ENCODE measurements around the gene ZNF667.

ZNF667 gene

DNA sequence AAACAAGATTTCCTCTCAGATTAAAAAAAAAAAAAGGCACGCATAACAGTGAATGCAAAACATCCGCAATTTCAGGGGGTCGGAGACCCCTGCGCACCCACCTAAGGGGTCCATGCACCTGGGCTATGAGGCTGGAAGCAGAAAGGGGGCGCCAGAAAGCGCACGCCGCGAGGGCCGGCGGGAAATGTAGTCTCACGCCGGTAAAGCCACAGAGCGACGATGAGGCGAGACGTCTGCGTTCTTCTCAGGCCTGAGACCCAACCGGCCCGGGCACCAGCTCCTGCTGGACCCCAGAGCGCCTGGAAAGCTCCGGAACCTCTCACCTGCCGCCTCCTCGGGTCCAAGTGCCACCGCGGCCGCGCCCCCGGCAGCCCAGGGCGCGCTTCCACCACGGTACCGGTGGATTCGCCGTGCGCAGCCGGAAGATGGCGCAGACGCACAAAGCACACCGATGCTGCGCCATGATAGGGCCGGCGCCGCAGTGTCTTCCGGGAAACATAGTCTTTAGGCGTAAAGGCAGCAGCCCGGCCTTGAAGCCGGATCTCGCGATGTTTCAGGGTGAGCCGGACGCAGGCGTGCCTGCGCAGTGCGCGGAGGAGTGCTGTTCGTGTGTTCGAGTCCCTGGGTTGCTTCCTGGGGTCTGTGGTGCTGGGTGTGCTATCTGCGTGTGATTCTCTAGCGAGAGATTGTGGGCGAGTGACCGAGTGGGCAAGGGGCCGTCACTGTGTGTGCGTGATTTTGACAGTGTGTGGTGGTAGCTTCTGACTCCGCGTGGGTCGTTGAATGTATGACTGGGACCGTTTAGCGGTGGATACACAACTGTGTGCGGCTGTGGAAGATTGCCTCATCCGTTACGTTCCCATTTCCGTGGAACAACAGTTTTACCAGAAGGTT, 83.8 kb downstream of the ZNF667 start, which contains the start of gene ZNF582:
Gene ZNF582, minus strand, starts transcription at position 416 of the 894 bp plus-strand sequence. CDS start 1,782 bp downstream, outside the sequence.
- peak; percentile 82 for DNase-seq (ENCODE audit: insufficient read length, low spot score)
- TF ChIP-seq, protein P1, sequence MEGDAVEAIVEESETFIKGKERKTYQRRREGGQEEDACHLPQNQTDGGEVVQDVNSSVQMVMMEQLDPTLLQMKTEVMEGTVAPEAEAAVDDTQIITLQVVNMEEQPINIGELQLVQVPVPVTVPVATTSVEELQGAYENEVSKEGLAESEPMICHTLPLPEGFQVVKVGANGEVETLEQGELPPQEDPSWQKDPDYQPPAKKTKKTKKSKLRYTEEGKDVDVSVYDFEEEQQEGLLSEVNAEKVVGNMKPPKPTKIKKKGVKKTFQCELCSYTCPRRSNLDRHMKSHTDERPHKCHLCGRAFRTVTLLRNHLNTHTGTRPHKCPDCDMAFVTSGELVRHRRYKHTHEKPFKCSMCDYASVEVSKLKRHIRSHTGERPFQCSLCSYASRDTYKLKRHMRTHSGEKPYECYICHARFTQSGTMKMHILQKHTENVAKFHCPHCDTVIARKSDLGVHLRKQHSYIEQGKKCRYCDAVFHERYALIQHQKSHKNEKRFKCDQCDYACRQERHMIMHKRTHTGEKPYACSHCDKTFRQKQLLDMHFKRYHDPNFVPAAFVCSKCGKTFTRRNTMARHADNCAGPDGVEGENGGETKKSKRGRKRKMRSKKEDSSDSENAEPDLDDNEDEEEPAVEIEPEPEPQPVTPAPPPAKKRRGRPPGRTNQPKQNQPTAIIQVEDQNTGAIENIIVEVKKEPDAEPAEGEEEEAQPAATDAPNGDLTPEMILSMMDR (IDR thresholded peaks at IDR 0.05; ENCODE audit: insufficient read depth, missing control alignments) = peak; percentile 66
- no peak for FAIRE-seq
